Smooth muscle cell (in vitro differentiated cells): ENCODE results near the gene YAP1. TPM values are rescaled to one million over a fixed set of nuclear protein-coding genes. Genes with fewer than 3 reads are reported as not detected.
A peak's percentile ranks its signal among the peaks of the same experiment; 100 is the strongest.

Experiments
- DNase-seq: peaks from one replicate; lab custom pipeline; 2025; ENCODE audit not compliant: unreplicated experiment; lab: John Stamatoyannopoulos, UW
- H2AFZ ChIP-seq: fragments of 200-600 bp; sonication (generic); 2 replicates; pipeline ENCODE4 v1.6.0; 2016; ENCODE audit warnings: antibody characterized with exemption, low read depth, mild to moderate bottlenecking
- H3F3A ChIP-seq: fragments of 200-600 bp; sonication (generic); 2 replicates; pipeline ENCODE4 v1.6.0; 2017; ENCODE audit warnings: antibody characterized with exemption, low read depth
- H3K27ac ChIP-seq: fragments of 200-600 bp; sonication (generic); 2 replicates; pipeline ENCODE4 v1.5.1; 2016; ENCODE audit warnings: low read depth, mild to moderate bottlenecking
- H3K27me3 ChIP-seq: fragments of 200-600 bp; sonication (generic); 2 replicates; pipeline ENCODE4 v1.6.1; 2016; ENCODE audit warnings: low read depth, mild to moderate bottlenecking
- H3K36me3 ChIP-seq: fragments of 200-600 bp; sonication (generic); 2 replicates; pipeline ENCODE4 v1.5.1; 2016; ENCODE audit warnings: low read depth
- H3K4me1 ChIP-seq: fragments of 200-600 bp; sonication (generic); 2 replicates; pipeline ENCODE4 v1.5.1; 2016; ENCODE audit warnings: low read depth
- H3K4me2 ChIP-seq: fragments of 200-600 bp; sonication (generic); 2 replicates; pipeline ENCODE4 v1.6.0; 2016; ENCODE audit warnings: mild to moderate bottlenecking
- H3K4me3 ChIP-seq: fragments of 200-600 bp; sonication (generic); 2 replicates; pipeline ENCODE4 v1.5.1; 2016; ENCODE audit warnings: mild to moderate bottlenecking
- H3K79me2 ChIP-seq: fragments of 200-600 bp; sonication (generic); 2 replicates; pipeline ENCODE4 v1.6.0; 2016; ENCODE audit warnings: low read depth, mild to moderate bottlenecking
- H3K9ac ChIP-seq: fragments of 200-600 bp; sonication (generic); 2 replicates; pipeline ENCODE4 v1.6.0; 2016; ENCODE audit warnings: low read depth
- H3K9me3 ChIP-seq: fragments of 200-600 bp; sonication (generic); replicated peaks from 2 replicates; pipeline ENCODE4 v1.5.1; 2016; ENCODE audit warnings: low read depth
- H4K20me1 ChIP-seq: fragments of 200-600 bp; sonication (generic); 2 replicates; pipeline ENCODE4 v1.6.0; 2016; ENCODE audit warnings: low read depth
- WGBS: methylation state at CpG from one replicate; pipeline ENCODE4 v1.1.7; 2016; ENCODE audit warnings: low lambda C conversion rate; 5-methylcytosine and 5-hydroxymethylcytosine counted together
- polyA plus RNA-seq: library from polyadenylated mRNA; unstranded; fragments of >200 nt; fragmentation: Nextera tagmentation; extraction: Ambion mirVana; gene quantifications from 2 replicates; pipeline ENCODE4 v1.2.1, GENCODE V29; 2016
- total RNA-seq: library from RNA; depleted of rRNA; stranded (reverse); fragments of >200 nt; gene quantifications from 2 replicates; pipeline ENCODE4 v1.2.3, GENCODE V29; 2014
- TF ChIP-seq, protein P1 (sequence below): fragments of 200-600 bp; sonication (generic); IDR thresholded peaks from 2 replicates; pipeline ENCODE4 v1.5.1; 2017; ENCODE audit warnings: borderline replicate concordance, mild to moderate bottlenecking, antibody characterized with exemption; ENCODE audit not compliant: insufficient read depth, poor library complexity, severe bottlenecking

Gene YAP1
- total and polyA plus RNA-seq, 2 experiments from 2014 or later: 25.1 to 174 TPM

DNA sequence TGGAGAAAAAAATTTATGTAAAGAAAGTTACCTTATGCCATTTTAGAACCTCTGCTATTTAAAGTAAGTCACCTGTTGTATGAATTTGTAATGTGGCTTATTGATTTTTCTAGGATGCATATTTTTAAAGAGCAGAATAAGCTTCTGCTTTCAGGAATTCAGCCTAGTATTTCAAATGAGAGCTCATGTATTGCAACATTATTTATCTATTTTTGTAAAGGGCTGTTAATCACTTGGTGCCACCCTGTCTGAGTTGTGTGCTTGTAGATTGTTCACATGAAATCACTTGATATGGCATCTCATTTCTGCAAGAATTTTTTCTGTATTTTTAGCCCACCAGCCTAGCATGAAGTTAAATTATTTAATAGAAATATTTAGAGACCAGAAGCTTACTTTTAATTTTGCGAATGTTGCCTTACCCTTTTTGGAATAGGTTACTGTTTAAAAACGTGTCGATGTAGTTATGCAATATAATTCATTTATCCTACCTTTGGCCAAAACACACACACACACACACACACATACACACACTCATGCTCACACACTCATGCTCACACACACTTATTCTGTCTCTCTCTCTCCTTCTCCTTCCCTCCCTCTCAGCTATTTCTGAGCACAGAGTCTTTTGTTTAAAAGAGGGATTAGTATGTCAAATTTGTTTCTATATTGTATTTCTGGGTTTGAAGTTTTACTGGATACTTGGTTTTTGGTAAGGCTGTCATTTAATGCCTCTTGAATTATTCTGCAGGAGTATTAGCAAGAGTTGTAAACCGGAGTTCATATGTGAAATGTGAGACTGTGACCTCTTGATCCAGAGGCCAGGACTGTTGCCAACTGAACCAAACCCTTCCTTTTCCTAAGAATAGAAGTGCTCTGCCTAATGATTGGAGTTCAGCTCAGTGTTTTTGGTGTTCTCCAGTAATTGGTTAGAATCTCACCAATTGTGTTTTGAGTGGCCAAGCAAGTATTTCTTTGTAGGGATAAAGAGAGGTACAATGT is 34.4 kb downstream of the YAP1 start:
- H3K27ac ChIP-seq: peak overlapping the region; percentile 11
- no peak overlapping the region for H2AFZ ChIP-seq
- H3K9ac ChIP-seq: no peak overlapping the region
- peaks cover 26% of the 10 kb centered on the region for H3F3A ChIP-seq
- no peak for DNase-seq
- H3K27me3 ChIP-seq: no peaks in the 10 kb centered on the region
- H3K4me3 ChIP-seq: no peak overlapping the region
- H3K4me1 ChIP-seq: peaks cover 36% of the 10 kb centered on the region
- H4K20me1 ChIP-seq: peaks cover 77% of the 10 kb centered on the region
- peak overlapping the region; percentile 66 for H3K4me2 ChIP-seq
- 81% methylated on average over 4 of the region's 4 CpGs for WGBS
- H3K79me2 ChIP-seq: peaks cover 100% of the 10 kb centered on the region
- H3K36me3 ChIP-seq: no peaks in the 10 kb centered on the region
- no peaks in the 10 kb centered on the region for H3K9me3 ChIP-seq
- TF ChIP-seq, protein P1, sequence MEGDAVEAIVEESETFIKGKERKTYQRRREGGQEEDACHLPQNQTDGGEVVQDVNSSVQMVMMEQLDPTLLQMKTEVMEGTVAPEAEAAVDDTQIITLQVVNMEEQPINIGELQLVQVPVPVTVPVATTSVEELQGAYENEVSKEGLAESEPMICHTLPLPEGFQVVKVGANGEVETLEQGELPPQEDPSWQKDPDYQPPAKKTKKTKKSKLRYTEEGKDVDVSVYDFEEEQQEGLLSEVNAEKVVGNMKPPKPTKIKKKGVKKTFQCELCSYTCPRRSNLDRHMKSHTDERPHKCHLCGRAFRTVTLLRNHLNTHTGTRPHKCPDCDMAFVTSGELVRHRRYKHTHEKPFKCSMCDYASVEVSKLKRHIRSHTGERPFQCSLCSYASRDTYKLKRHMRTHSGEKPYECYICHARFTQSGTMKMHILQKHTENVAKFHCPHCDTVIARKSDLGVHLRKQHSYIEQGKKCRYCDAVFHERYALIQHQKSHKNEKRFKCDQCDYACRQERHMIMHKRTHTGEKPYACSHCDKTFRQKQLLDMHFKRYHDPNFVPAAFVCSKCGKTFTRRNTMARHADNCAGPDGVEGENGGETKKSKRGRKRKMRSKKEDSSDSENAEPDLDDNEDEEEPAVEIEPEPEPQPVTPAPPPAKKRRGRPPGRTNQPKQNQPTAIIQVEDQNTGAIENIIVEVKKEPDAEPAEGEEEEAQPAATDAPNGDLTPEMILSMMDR: no peak

DNA sequence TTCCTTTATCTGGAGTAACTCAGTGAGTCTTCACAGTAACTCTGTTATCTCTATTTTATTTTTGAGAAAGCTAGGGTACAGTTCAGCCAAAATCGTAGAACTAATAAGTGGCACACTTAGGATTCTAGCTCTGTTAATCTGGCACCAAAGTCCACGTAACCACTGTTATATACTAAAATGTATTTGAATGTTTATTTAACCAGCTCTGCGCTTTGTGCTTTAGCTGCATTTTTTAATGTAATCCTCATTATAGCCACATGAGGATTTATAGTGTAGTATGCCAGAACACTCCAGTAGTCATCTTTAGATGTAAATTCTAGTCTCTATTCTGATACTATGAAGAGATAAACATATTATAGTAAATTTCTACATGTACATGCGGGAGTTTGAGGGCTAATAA is 36.8 kb downstream of the YAP1 start:
- TF ChIP-seq, protein P1: no peak
- no peak overlapping the region for H2AFZ ChIP-seq
- peaks cover 34% of the 10 kb centered on the region for H3K4me1 ChIP-seq
- peak overlapping the region; percentile 52 for H3K4me2 ChIP-seq
- H3K27ac ChIP-seq: peak overlapping the region; percentile 54
- H3K9me3 ChIP-seq: no peaks in the 10 kb centered on the region
- H3F3A ChIP-seq: peaks cover 15% of the 10 kb centered on the region
- DNase-seq: no peak
- H3K27me3 ChIP-seq: no peaks in the 10 kb centered on the region
- H3K9ac ChIP-seq: no peak overlapping the region
- 55% methylated on average over 4 of the region's 4 CpGs for WGBS
- H3K79me2 ChIP-seq: peaks cover 100% of the 10 kb centered on the region
- peaks cover 91% of the 10 kb centered on the region for H4K20me1 ChIP-seq
- no peak overlapping the region for H3K4me3 ChIP-seq
- no peaks in the 10 kb centered on the region for H3K36me3 ChIP-seq

DNA sequence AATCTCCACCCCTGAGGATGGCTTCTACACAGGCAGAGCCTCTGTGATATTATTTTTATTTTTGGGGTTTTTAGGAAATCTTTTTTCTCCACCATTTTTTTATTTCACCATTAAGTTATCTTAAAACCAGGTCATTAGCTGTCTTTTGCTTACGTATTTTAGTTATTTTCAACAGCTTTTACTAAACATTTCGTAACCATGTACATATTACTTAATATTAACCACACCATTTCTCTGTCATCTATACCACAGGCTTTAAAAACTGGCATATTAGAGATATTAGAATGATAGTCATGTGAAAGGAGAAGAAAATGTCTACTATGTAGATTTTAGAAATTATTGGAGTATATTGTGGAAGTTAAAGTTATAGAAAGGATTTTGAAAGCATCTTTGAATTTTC is 37.4 kb downstream of the YAP1 start:
- H4K20me1 ChIP-seq: peaks cover 95% of the 10 kb centered on the region

More for the DNA sequence above, 37.4 kb downstream of the YAP1 start:
- H2AFZ ChIP-seq: no peak overlapping the region
- no peak overlapping the region for H3K9ac ChIP-seq
- no peak for DNase-seq
- peaks cover 100% of the 10 kb centered on the region for H3K79me2 ChIP-seq
- H3K4me1 ChIP-seq: peaks cover 40% of the 10 kb centered on the region
- H3K4me2 ChIP-seq: peak overlapping the region; percentile 52
- no peaks in the 10 kb centered on the region for H3K36me3 ChIP-seq
- H3F3A ChIP-seq: peaks cover 15% of the 10 kb centered on the region
- no peak overlapping the region for H3K4me3 ChIP-seq
- H3K9me3 ChIP-seq: no peaks in the 10 kb centered on the region
- H3K27ac ChIP-seq: peak overlapping the region; percentile 54
- no peaks in the 10 kb centered on the region for H3K27me3 ChIP-seq
- TF ChIP-seq, protein P1: no peak
- 74% methylated on average over 2 of the region's 2 CpGs for WGBS
